Measurements from ENCODE around the gene OBP2B.
"Not testable (repeated sequence)": the region's sequence is repeated elsewhere in the genome, so short reads cannot be mapped to it uniquely, and the experiment has no call there.

Gene OBP2B

GRCh38 chr9:133180953-133181352 is 28.1 kb downstream of the OBP2B start:
- Histone ChIP-seq H3K36me3 (ENCODE audit: control insufficient read depth, insufficient read depth, low read length) (no peaks in the 10 kb centered on the region), H3K27me3 (ENCODE audit: control insufficient read depth, insufficient read depth, low read length) (no peaks in the 10 kb centered on the region; the same call in 1 of the 2 replicates), H3K27ac (ENCODE audit: low read depth, low read length) (no peak overlapping the region), H3K4me3 (ENCODE audit: low read depth, low read length) (no peak overlapping the region), H3K9me3 (ENCODE audit: control insufficient read depth, insufficient read depth, low read length) (no peaks in the 10 kb centered on the region), H3K4me1 (ENCODE audit: control insufficient read depth, insufficient read depth, low read length) (no peaks in the 10 kb centered on the region), H3K9ac (ENCODE audit: low read depth, low read length) (no peak overlapping the region)

GRCh38 chr9:133173056-133173455 is 36.0 kb downstream of the OBP2B start:
- no peak overlapping the region for H3K4me3 ChIP-seq (ENCODE audit: low read depth, low read length)

GRCh38 chr9:133171161-133171961 is 37.7 kb downstream of the OBP2B start:
- no peak overlapping the region for H3K9ac ChIP-seq (ENCODE audit: low read depth, low read length)
- H3K4me3 ChIP-seq (ENCODE audit: low read depth, low read length): no peak overlapping the region
- no peaks in the 10 kb centered on the region for H3K9me3 ChIP-seq (ENCODE audit: control insufficient read depth, insufficient read depth, low read length)
- no peaks in the 10 kb centered on the region for H3K4me1 ChIP-seq (ENCODE audit: control insufficient read depth, insufficient read depth, low read length)
- H3K27me3 ChIP-seq (ENCODE audit: control insufficient read depth, insufficient read depth, low read length): no peaks in the 10 kb centered on the region; the same call in 1 of the 2 replicates
- H3K27ac ChIP-seq (ENCODE audit: low read depth, low read length): no peak overlapping the region
- H3K36me3 ChIP-seq (ENCODE audit: control insufficient read depth, insufficient read depth, low read length): no peaks in the 10 kb centered on the region

More at GRCh38 chr9:133173056-133173455, 36.0 kb downstream of the OBP2B start:
- H3K9ac ChIP-seq (ENCODE audit: low read depth, low read length): no peak overlapping the region
- H3K4me1 ChIP-seq (ENCODE audit: control insufficient read depth, insufficient read depth, low read length): no peaks in the 10 kb centered on the region
- no peaks in the 10 kb centered on the region for H3K36me3 ChIP-seq (ENCODE audit: control insufficient read depth, insufficient read depth, low read length)
- H3K27ac ChIP-seq (ENCODE audit: low read depth, low read length): no peak overlapping the region
- no peaks in the 10 kb centered on the region for H3K9me3 ChIP-seq (ENCODE audit: control insufficient read depth, insufficient read depth, low read length)
- no peaks in the 10 kb centered on the region; the same call in none of the 2 replicates for H3K27me3 ChIP-seq (ENCODE audit: control insufficient read depth, insufficient read depth, low read length)

GRCh38 chr9:133170716-133171115 is 38.3 kb downstream of the OBP2B start:
- H3K4me3 ChIP-seq (ENCODE audit: low read depth, low read length): no peak overlapping the region
- no peaks in the 10 kb centered on the region; the same call in 1 of the 2 replicates for H3K27me3 ChIP-seq (ENCODE audit: control insufficient read depth, insufficient read depth, low read length)
- no peak overlapping the region for H3K27ac ChIP-seq (ENCODE audit: low read depth, low read length)

GRCh38 chr9:133169687-133170086 is 39.4 kb downstream of the OBP2B start:
- H3K4me1 ChIP-seq (ENCODE audit: control insufficient read depth, insufficient read depth, low read length); H3K27me3 ChIP-seq (ENCODE audit: control insufficient read depth, insufficient read depth, low read length); H3K36me3 ChIP-seq (ENCODE audit: control insufficient read depth, insufficient read depth, low read length); H3K4me3 ChIP-seq (ENCODE audit: low read depth, low read length); H3K27ac ChIP-seq (ENCODE audit: low read depth, low read length); H3K9ac ChIP-seq (ENCODE audit: low read depth, low read length); H3K9me3 ChIP-seq (ENCODE audit: control insufficient read depth, insufficient read depth, low read length): not testable (repeated sequence)

More at GRCh38 chr9:133170716-133171115, 38.3 kb downstream of the OBP2B start:
- Histone ChIP-seq H3K36me3 (ENCODE audit: control insufficient read depth, insufficient read depth, low read length) (no peaks in the 10 kb centered on the region), H3K9ac (ENCODE audit: low read depth, low read length) (no peak overlapping the region), H3K4me1 (ENCODE audit: control insufficient read depth, insufficient read depth, low read length) (no peaks in the 10 kb centered on the region), H3K9me3 (ENCODE audit: control insufficient read depth, insufficient read depth, low read length) (no peaks in the 10 kb centered on the region)

- no peak overlapping the region for H3K9ac ChIP-seq (ENCODE audit: low read depth, low read length)
- H3K9me3 ChIP-seq (ENCODE audit: control insufficient read depth, insufficient read depth, low read length): no peaks in the 10 kb centered on the region
- H3K27ac ChIP-seq (ENCODE audit: low read depth, low read length): peak overlapping the region; percentile 66
- no peaks in the 10 kb centered on the region for H3K4me1 ChIP-seq (ENCODE audit: control insufficient read depth, insufficient read depth, low read length)
- H3K4me3 ChIP-seq (ENCODE audit: low read depth, low read length): no peak overlapping the region
- peaks cover 8% of the 10 kb centered on the region for H3K27me3 ChIP-seq (ENCODE audit: control insufficient read depth, insufficient read depth, low read length)
- no peaks in the 10 kb centered on the region for H3K36me3 ChIP-seq (ENCODE audit: control insufficient read depth, insufficient read depth, low read length)
Observed at GRCh38 chr9:133169102-133169501, 39.9 kb downstream of the OBP2B start.

- Histone ChIP-seq H3K27me3 (ENCODE audit: control insufficient read depth, insufficient read depth, low read length) (peaks cover 13% of the 10 kb centered on the region), H3K27ac (ENCODE audit: low read depth, low read length) (peak overlapping the region; percentile 66), H3K36me3 (ENCODE audit: control insufficient read depth, insufficient read depth, low read length) (no peaks in the 10 kb centered on the region), H3K9ac (ENCODE audit: low read depth, low read length) (no peak overlapping the region), H3K4me1 (ENCODE audit: control insufficient read depth, insufficient read depth, low read length) (no peaks in the 10 kb centered on the region), H3K4me3 (ENCODE audit: low read depth, low read length) (no peak overlapping the region), H3K9me3 (ENCODE audit: control insufficient read depth, insufficient read depth, low read length) (no peaks in the 10 kb centered on the region)
Observed at GRCh38 chr9:133168432-133168831, 40.6 kb downstream of the OBP2B start.

GRCh38 chr9:133167769-133168168 is 41.3 kb downstream of the OBP2B start:
- Histone ChIP-seq H3K27ac (ENCODE audit: low read depth, low read length) (peak overlapping the region; percentile 42), H3K9ac (ENCODE audit: low read depth, low read length) (no peak overlapping the region), H3K4me1 (ENCODE audit: control insufficient read depth, insufficient read depth, low read length) (no peaks in the 10 kb centered on the region; the same call in 1 of the 2 replicates), H3K36me3 (ENCODE audit: control insufficient read depth, insufficient read depth, low read length) (no peaks in the 10 kb centered on the region), H3K4me3 (ENCODE audit: low read depth, low read length) (no peak overlapping the region), H3K9me3 (ENCODE audit: control insufficient read depth, insufficient read depth, low read length) (no peaks in the 10 kb centered on the region), H3K27me3 (ENCODE audit: control insufficient read depth, insufficient read depth, low read length) (peaks cover 19% of the 10 kb centered on the region)

GRCh38 chr9:133167096-133167730 is 41.8 kb downstream of the OBP2B start:
- H3K4me1 ChIP-seq (ENCODE audit: control insufficient read depth, insufficient read depth, low read length): no peaks in the 10 kb centered on the region; the same call in 1 of the 2 replicates
- H3K9me3 ChIP-seq (ENCODE audit: control insufficient read depth, insufficient read depth, low read length): no peaks in the 10 kb centered on the region
- peaks cover 23% of the 10 kb centered on the region for H3K27me3 ChIP-seq (ENCODE audit: control insufficient read depth, insufficient read depth, low read length)
- H3K27ac ChIP-seq (ENCODE audit: low read depth, low read length): no peak overlapping the region
- no peak overlapping the region for H3K4me3 ChIP-seq (ENCODE audit: low read depth, low read length)
- no peaks in the 10 kb centered on the region for H3K36me3 ChIP-seq (ENCODE audit: control insufficient read depth, insufficient read depth, low read length)
- H3K9ac ChIP-seq (ENCODE audit: low read depth, low read length): no peak overlapping the region

GRCh38 chr9:133166392-133166791 is 42.7 kb downstream of the OBP2B start:
- peaks cover 23% of the 10 kb centered on the region for H3K27me3 ChIP-seq (ENCODE audit: control insufficient read depth, insufficient read depth, low read length)
- no peaks in the 10 kb centered on the region for H3K36me3 ChIP-seq (ENCODE audit: control insufficient read depth, insufficient read depth, low read length)
- no peak overlapping the region for H3K9ac ChIP-seq (ENCODE audit: low read depth, low read length)
- no peaks in the 10 kb centered on the region; the same call in 1 of the 2 replicates for H3K4me1 ChIP-seq (ENCODE audit: control insufficient read depth, insufficient read depth, low read length)
- H3K27ac ChIP-seq (ENCODE audit: low read depth, low read length): no peak overlapping the region
- no peaks in the 10 kb centered on the region for H3K9me3 ChIP-seq (ENCODE audit: control insufficient read depth, insufficient read depth, low read length)
- H3K4me3 ChIP-seq (ENCODE audit: low read depth, low read length): no peak overlapping the region

- peaks cover 23% of the 10 kb centered on the region for H3K27me3 ChIP-seq (ENCODE audit: control insufficient read depth, insufficient read depth, low read length)
- no peak overlapping the region for H3K27ac ChIP-seq (ENCODE audit: low read depth, low read length)
- no peaks in the 10 kb centered on the region; the same call in 1 of the 2 replicates for H3K4me1 ChIP-seq (ENCODE audit: control insufficient read depth, insufficient read depth, low read length)
- H3K9ac ChIP-seq (ENCODE audit: low read depth, low read length): no peak overlapping the region
- H3K4me3 ChIP-seq (ENCODE audit: low read depth, low read length): no peak overlapping the region
- no peaks in the 10 kb centered on the region for H3K36me3 ChIP-seq (ENCODE audit: control insufficient read depth, insufficient read depth, low read length)
- no peaks in the 10 kb centered on the region for H3K9me3 ChIP-seq (ENCODE audit: control insufficient read depth, insufficient read depth, low read length)
Observed at GRCh38 chr9:133165452-133165730, 43.7 kb downstream of the OBP2B start.
